GM21737 (cell line): ENCODE results near the gene FHIT.

ENCODE experiments used
- ATAC-seq: cut with Tn5 transposase; IDR thresholded peaks from one replicate; pipeline ENCODE4 v1.9.1; 2021; ENCODE audit warnings: mild to moderate bottlenecking, moderate library complexity; ENCODE audit not compliant: unreplicated experiment

FHIT gene

DNA sequence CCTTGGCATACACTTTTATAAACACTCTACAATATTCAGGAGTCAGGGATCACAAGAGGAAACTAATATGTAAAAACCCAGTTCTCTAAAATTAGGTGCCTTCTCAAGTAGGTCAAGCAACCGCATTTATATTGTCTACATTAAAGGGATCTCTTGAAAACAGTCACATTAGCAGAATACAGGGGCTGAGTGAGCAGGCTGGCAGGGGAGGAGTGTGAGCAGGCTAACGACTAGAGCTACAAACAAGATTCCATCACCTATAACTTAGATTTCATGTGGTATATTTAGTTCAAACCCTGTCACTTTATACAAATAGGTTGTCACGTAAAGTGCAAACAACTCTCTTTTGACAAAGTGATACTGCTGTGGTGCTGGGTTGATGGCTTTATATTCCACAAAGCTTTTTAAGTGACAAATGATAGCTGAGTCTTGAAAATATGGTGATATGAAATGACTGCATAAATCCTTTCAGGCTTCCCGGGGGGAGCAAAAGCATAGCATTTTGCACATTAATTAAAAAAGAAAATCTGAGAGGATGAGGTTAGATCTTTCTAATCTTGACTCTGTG, 937.9 kb downstream of the FHIT start:
- no peak for ATAC-seq

DNA sequence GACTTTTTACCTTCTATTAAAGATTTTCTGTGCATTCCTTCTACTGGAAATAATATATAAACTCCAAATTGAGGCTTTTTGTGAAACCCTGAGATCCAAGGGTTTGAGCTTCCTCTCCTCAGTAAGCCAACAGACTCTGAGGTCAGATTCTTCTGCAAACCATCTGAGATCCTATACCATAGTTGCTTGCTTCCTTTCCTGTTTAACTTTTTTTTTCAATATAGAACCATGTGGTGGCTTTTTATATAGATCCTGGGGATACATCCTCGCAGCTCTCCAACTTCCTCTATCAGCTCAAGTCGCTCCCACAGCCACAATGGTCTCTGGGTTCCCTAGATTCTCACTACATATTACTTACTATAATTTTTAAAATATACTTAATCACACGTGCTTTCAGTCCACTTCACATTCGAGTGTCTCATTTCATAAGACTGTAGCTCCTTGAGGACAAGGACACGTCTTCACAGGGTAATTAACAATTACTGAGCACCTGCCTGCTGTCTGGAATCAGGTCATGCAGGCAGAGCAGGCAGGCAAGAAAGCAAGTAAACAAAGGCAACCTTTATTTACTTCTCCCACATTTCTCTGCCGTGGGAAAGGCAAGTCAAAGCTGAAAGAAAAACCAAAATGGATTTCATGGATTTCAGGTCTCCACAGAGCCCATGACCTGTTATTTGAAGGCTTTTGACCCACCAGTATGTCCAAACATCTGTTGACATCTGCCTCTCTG, 941.5 kb downstream of the FHIT start:
- no peak for ATAC-seq

- no peak for ATAC-seq
Observed at GRCh38 chr3:60308808-60309207, 942.4 kb downstream of the FHIT start.

DNA sequence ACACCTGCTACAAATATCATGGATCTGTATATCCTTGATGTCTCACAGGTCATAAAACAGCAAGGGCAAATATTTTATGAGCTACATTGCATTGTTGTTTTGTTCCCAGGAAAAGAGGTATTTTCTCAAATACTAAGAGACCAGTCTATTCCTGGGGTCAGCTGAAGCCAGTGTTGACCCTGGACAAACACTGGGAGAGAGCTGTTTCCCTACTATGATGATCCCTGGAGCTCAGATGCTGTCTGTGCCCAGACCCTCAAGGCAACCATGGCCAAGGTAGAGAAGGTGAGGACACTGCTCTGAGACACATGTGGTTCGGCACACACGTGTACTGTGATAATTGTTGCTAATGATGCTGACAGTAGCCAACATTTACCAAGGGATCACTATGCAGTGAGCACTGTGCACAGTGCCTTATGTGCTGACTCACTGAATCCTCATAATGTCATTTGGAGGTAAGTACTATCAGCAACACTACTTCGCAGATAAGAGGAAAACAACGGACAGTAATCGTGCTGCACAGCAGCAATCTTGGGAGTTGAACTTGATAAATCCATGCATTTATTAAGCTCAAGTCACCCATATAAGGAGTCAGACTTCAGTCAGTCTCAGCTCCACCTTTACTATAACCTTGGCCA, 943.6 kb downstream of the FHIT start:
- no peak for ATAC-seq

GRCh38 chr3:60304112-60304511, 947.1 kb downstream of the FHIT start:
- ATAC-seq: no peak

- no peak for ATAC-seq
Observed at GRCh38 chr3:60303160-60303559, 948.1 kb downstream of the FHIT start.

DNA sequence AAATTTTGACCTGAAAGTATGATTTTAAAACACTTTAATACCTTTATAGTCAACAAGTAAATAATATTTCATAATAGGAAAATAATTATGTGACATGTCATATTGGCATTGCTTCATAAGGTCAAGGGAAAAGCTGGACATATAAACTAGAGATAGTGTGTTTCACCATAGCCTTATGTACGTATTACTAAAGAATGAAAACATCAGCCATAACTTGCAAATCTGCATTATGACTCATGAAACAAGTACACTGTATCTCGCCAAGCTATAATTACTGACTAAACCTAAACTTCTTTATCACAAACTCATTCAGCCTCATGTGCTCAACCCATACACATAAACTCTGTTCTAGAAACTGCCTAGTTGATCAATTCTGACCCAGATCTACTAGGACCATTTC, 950.1 kb downstream of the FHIT start:
- ATAC-seq: no peak

- no peak for ATAC-seq
Observed at GRCh38 chr3:60298141-60298540, 953.1 kb downstream of the FHIT start.

- ATAC-seq: no peak
Observed at GRCh38 chr3:60294181-60294580, 957.1 kb downstream of the FHIT start.

- no peak for ATAC-seq
Observed at GRCh38 chr3:60291115-60291514, 960.1 kb downstream of the FHIT start.

DNA sequence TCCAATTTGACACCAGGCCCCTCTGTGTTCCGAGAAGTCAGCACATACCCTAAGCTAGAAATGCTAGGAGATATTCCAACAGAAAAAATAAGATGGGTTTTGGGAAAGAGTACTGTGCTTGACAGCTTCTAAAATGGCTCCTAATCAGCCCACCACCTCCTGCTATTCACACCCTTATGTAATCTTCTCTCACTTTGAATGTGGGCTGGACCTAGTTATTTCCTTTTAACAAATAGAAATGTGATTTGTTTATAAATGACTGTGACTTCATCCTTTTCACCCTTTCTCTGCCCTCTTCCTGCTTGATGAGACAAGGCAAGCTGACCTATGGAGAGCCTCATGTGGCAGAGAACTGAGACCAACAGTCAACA, 961.1 kb downstream of the FHIT start:
- ATAC-seq: no peak

DNA sequence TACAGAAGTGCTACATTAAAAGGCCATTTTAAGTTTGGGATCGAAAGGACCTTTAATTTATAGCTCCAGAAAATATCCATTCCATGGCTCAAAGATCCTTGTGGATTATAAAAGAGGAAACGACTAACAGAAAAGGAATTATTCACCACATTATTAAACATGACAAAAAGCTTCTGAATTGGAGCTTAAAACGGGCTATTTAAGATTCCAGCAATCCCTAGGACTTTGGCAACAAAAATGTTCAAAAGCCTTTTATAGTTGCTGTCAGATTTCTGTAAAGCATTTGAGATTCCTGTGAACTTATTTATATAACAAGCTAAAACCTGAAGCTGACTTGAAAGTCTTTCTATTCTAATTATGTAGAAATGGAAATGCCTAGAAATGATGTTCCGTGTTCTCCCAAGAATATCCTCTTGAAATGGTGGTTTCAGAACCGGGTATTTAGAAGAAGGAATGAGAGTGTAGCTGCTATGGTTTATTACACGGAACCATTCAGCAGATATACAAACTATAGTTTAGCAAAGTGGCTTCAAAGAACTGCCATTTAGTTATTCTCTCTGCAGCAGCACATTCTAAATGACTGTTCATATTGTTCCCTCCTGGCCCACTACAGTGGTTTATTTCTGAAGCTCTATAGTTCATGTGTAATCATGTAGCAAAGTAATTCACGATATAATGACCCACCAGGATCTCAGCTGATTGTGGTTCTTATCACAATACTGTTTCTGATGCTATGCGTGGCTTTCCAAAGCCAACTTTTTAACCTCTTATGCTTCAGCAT, 961.7 kb downstream of the FHIT start:
- ATAC-seq: no peak

GRCh38 chr3:60282866-60283265, 968.4 kb downstream of the FHIT start:
- ATAC-seq: no peak

GRCh38 chr3:60281970-60282369, 969.3 kb downstream of the FHIT start:
- no peak for ATAC-seq

DNA sequence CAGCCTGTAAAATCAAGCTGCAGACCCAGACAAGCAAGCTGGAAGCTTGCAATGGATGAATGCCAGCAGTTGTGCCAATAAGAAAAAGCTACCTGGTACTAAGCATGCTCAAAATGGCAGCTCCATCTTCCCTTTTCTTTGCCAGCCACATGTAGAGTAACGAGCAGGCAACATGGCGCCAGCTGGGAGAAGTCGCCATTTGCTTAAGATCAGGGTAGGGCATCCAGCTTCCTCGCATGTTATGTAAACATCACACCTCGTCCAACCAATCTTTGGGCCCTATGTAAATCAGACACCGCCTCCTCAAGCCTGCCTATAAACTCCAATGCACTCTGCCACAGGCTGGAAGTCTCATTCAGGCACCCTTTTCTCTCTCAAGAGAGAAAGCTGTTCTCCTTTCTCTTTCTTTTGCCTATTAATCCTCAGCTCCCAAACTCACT, 973.9 kb downstream of the FHIT start:
- ATAC-seq: no peak

DNA sequence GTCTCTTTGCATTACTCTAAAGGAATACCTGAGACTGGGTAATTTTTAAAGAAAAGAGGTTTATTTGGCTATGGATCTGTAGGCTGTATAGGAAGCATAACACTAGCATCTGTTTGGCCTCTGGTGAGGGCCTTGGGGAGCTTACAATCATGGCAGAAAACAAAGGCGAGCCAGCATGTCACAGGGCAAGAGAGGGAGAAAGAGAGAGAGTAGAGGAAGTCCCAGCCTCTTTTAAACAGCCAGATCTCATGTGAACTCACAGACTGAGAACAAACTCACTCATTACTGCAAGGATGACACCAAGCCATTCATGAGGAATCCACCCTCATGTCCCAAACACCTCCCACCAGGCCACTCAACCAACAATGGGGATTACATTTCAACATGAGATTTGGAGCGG, 974.6 kb downstream of the FHIT start:
- ATAC-seq: no peak

GRCh38 chr3:60274646-60275045, 976.6 kb downstream of the FHIT start:
- no peak for ATAC-seq

DNA sequence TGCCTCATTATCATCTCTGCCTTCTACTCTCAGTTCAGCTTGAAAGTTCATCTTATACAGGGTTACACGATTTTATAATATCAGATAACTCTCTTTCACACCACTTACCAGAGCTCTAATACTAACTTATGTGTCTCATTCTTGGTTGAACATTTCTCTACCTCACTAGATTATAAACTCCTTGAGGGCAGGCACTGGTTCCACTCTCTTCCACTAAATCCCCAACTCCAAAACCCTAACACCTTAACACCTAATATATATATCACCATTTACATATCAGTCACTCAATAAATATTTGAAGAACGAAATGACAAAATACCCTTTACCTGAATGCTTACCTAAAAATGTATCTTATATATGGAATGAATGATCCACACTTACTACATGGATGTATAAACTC, 977.2 kb downstream of the FHIT start:
- ATAC-seq: no peak

DNA sequence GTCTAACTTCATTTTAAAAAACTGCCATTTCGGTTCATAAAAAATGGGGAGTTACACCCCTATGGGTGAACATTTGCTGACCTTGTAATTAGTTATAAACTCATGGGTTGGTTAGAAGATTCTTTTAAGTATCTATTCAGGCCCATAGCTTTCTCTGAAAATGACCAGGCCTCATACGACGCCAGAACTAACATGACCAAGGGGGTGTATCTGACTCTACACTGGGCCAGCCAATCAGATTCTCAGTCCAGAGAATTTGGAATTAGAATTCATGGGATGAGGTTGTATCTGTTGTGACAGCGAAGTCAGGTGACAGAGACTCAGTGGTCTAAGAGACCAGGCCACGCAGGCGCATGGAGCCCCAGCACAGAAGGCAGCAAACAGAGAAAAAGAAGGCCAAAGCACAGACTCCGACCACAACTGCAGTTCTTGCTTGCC, 981.4 kb downstream of the FHIT start:
- no peak for ATAC-seq

DNA sequence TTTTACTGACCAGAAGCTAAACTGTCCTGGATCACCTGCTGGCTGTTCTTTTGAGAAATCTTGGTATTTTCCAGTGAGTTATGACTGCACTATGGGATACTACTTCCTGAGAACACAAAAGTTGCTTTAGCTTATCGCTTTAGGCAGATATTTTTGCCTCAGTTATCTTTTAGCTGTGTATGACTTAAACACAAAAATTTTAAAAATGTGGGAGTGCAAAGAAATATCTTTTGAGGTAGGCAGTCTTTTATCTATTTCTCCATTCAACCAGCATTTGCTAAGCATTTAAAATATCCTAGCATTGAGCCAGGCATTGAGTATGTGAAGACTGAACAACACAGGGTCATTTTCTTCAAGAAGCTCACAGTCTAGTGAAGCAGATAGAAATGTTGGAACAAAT, 981.9 kb downstream of the FHIT start:
- ATAC-seq: no peak

DNA sequence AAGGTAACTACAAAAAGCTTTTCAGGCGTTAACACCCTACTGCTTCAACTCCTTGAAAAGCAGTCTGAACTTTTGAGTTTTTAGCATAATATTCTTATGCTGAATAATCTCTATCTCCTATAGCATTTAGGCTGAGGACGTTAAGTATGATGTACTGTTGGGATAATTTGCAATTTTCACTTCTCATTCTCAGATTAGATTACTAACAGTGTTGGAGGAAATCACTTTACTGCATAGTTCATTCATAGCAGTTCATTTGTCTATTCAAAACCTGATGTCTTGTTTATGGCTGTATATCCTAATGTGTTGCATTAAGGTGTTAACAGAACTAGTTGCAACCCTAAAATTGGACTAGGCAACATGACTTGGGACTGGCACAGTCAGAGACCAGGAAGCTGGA, 983.1 kb downstream of the FHIT start:
- no peak for ATAC-seq

DNA sequence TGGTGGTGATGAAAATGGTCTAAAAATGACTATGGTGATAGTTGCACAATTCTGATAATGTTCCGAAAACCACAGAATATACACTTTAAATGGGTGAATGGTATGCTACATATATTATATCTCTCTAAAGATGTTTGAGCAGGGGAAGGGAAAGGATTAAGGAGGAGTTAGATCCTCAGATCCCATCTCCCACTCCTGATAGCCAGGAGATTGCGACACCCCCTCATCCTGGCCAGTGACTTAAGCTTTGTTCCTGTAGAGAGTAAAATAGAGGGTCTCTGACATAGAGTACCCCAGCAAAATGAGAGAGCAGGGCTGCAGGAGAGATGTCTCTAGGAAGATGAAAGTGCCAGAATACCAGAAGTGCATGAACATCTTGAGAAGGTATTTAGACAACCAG, 984.8 kb downstream of the FHIT start:
- no peak for ATAC-seq
